ENCODE measurements around the gene C12orf76.

C12orf76 gene

GRCh38 chr12:110046451-110047187, 1.7 kb downstream of the C12orf76 start:
- no peak for DNase-seq (ENCODE audit: low spot score)
- no peak for TF ChIP-seq CTCF (IDR thresholded peaks at IDR 0.05)
- no peak overlapping the region for H3K27ac ChIP-seq
- H3K4me3 ChIP-seq = no peak overlapping the region

GRCh38 chr12:110042264-110042663, 6.1 kb downstream of the C12orf76 start:
- Histone ChIP-seq H3K4me3 (no peak overlapping the region), H3K27ac (no peak overlapping the region)
- DNase-seq (ENCODE audit: low spot score) = no peak
- no peak for TF ChIP-seq CTCF (IDR thresholded peaks at IDR 0.05)

- DNase-seq (ENCODE audit: low spot score) = no peak
- TF ChIP-seq CTCF (IDR thresholded peaks at IDR 0.05) = no peak
- H3K27ac ChIP-seq = peak overlapping the region; percentile 45 to 77
- H3K4me3 ChIP-seq = no peak overlapping the region
These were observed 9.1 kb downstream of the C12orf76 start for GRCh38 chr12:110039085-110039807.

GRCh38 chr12:110038741-110039084, 9.6 kb downstream of the C12orf76 start:
- H3K4me3 ChIP-seq = no peak overlapping the region
- no peak for DNase-seq (ENCODE audit: low spot score)
- peak overlapping the region; percentile 45 to 77 for H3K27ac ChIP-seq
- no peak for TF ChIP-seq CTCF (IDR thresholded peaks at IDR 0.05)

GRCh38 chr12:110037315-110037714, 11.0 kb downstream of the C12orf76 start:
- no peak for TF ChIP-seq CTCF (IDR thresholded peaks at IDR 0.05)
- Histone ChIP-seq H3K27ac (no peak overlapping the region), H3K4me3 (no peak overlapping the region)
- no peak for DNase-seq (ENCODE audit: low spot score)

- DNase-seq (ENCODE audit: low spot score) = no peak
- Histone ChIP-seq H3K4me3 (no peak overlapping the region), H3K27ac (no peak overlapping the region)
- TF ChIP-seq CTCF (IDR thresholded peaks at IDR 0.05) = no peak
These were observed 12.7 kb downstream of the C12orf76 start for GRCh38 chr12:110035534-110036104.
